HG02938 (cell line): ENCODE measurements around the gene FSTL1.

ENCODE experiments used
- ATAC-seq: cut with Tn5 transposase; IDR thresholded peaks from one replicate; pipeline ENCODE4 v1.9.1; 2021; ENCODE audit warnings: mild to moderate bottlenecking, moderate library complexity; ENCODE audit not compliant: unreplicated experiment

Gene FSTL1

GRCh38 chr3:120364101-120364500, 86.7 kb downstream of the FSTL1 start:
- no peak for ATAC-seq

GRCh38 chr3:120357807-120358206, 93.0 kb downstream of the FSTL1 start:
- ATAC-seq: no peak

DNA sequence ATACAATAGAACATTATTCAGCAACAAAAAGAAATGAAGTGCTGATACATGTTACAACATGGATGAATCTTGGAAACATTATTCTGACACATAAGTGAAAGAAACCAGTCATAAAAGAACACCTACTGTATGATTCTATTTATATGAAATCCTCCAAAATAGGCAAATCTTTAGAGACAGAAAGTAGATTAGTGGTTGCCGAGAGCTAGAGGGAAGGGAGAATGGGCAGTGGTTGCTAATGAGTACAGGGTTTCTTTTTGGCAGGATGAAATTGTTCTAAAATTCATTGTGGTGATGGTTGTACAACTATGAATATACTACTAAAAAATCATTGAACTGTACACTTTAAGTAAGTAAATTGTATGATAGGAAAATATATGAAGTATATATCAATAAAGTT, 95.3 kb downstream of the FSTL1 start:
- peak; percentile 84 for ATAC-seq

DNA sequence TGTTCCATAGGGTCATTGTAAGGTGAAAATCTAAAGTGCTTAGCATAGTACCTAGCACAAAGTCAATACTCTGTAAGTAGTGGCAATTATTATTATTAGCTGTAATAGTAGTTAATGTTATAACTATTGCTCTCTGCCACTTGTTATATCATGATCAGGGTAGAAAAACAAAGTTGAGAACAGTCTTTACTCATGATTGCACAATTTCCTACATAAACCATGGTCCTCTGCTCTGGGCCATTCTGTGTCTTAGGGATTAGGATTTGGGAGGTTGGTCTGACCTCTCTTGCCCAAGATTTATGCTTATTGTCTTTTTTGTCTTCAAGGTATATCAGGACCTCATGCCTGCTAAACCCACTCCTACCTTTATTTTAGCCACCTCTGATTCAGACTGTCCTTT, 97.3 kb downstream of the FSTL1 start:
- ATAC-seq: no peak

- ATAC-seq: no peak
Observed at GRCh38 chr3:120352017-120352416, 98.8 kb downstream of the FSTL1 start.

DNA sequence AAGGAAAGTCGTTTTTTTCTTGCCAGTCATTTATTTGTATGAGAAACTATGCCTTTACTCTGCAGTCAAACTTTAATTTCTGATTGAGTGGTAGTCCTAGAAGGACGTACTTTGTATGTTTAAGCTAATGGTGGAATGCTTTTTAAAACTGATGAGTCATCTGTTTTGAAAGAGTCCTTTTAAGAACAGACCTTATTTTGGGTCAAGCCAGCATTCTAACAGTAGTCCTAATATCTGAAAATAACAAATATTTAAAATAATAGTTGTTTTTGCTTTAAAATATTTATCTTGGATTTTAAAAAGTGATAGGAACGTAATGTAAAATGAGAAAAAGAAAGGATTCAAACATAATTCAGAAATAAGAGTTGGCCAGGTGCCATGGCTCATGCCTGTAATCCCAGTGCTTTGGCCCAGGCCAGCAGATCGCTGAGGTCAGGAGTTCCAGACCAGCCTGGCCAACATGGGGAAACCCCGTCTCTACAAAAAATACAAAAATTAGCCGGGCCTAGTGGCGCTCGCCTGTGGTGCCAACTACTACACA, 100.3 kb downstream of the FSTL1 start:
- ATAC-seq: no peak

GRCh38 chr3:120349855-120350125, 101.0 kb downstream of the FSTL1 start:
- ATAC-seq: no peak

DNA sequence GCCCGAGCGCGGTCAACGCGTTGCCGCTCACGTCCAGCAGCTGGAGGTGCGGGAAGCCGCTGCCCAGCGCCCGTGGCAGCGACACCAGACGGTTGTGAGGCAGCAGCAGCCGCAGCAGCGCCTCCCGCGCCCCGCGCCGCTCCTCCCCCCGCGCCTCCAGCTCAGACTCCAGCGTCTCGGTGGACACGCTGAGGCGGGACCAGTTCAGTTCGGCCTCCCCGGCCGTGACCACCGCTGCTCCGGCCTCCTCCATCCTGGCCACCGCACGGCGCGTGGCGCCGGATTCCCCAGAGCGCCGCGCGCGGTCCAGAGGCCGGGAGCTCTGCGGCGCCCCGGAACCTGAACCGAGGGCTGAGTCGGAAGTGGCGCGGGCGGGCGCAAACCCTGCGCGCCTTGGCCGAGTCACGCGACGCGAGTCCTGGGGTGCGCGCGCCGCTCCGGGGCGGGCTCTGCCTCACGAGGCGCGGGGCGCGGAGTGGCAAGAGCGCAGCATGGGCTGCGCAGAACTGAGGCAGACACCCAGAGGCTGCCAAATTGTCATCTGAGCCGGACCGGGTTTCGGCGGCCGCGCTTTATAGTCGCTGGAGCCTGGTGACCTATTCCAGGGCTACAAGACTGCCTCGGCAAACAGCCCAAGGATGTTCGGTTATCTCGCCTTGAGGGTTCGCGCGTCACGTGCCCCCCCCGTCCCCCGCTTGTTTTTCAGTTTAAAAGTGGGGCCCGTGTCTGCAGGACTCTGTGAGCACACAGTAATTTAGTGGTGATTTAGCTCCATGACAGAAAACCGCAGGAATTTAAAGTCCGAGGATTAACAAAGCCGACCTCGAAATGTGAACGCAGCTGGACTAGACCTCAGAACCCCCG, 101.6 kb downstream of the FSTL1 start, which contains the start of gene LRRC58:
Gene LRRC58, minus strand, starts transcription at position 364 of the 864 bp plus-strand sequence. Its CDS starts 111 bp downstream, at position 253.
- peak; percentile 81 for ATAC-seq

DNA sequence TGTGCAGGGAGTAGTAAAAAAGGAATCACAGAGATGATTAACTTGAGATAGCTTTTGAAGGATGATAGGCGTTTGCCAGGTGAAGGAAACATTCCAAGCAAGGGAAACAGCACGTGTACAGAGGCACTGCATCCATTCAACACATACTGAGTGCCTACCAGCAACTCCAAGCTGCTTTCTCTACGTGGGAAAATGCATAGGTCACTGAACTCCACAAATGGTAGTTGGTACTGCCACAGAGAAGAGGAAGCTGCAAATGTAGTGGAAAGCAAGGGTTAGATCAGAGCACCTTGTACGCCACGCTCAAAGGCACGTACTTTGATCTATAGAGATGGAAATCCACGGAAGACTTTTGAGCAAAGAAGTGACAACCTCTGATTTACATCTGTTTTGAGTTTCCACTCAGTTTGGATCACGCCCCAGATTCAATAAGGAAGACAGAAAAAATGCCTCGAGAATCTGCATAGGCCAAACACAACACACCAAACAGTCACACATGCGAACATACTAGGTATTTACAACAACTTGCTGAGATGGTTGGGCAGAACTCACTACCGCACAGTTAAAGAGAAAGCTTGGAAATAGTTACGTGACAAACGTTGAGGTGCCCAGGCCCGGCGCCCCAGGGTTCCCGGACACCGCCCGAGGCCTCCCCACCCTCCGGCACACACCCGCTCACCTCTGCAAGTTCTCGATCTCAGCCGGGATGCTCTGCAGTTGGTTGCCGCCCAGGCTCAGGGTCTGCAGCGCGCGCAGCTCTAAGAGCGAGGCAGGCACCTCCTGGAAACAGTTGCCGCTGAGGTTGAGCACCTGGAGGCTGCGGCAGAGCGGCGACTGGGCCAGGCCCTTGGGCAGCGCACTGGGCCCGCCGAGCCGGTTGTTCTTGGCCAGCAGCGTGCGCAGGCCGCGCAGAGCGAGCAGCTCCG, 102.5 kb downstream of the FSTL1 start:
- ATAC-seq: peak; percentile 58

DNA sequence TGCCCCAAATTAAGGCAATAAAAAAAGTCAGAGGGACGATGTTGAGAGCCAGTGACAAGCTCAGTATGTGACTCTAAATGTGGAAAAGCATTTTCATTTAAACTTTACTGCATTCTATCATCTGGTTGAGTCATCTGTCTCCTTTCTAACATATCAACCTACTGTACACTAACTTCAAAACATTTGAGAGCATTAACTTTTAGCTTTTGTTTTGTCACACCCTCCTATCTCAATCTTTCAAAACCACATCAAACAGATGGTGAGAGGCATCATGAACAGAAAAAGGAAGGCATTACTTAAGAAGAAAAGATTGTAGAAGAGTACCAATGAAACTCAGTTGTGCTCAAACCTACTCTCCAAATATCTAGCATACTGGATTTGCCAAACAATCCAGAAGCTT, 106.4 kb downstream of the FSTL1 start:
- no peak for ATAC-seq
